Prostate gland (tissue), 2 donors: Measurements from ENCODE around the gene PLS3. TPM values are rescaled to one million over a fixed set of nuclear protein-coding genes. Genes with fewer than 3 reads are reported as not detected.

ENCODE experiments used
- DNase-seq: peaks from one replicate; pipeline ENCODE4 v3.0.0-alpha.2; 2019; ENCODE audit warnings: low spot score
- H3K27ac ChIP-seq, 2 donors: fragments of 200-600 bp; sonication (generic); 2 replicates each; pipeline ENCODE4 v1.5.1; 2017 to 2019
- H3K27me3 ChIP-seq: fragments of 200-600 bp; sonication (generic); replicated peaks from 2 replicates; pipeline ENCODE4 v1.5.1; 2019; ENCODE audit not compliant: insufficient read depth
- H3K36me3 ChIP-seq, 2 donors: fragments of 200-600 bp; sonication (generic); 1 replicate in 1 of 2; 2 replicates in 1 of 2; pipeline versions ENCODE4 v1.5.1 to v1.8.1; 2017 to 2019
- H3K4me1 ChIP-seq: fragments of 200-600 bp; sonication (generic); replicated peaks from 2 replicates; pipeline ENCODE4 v1.5.1; 2019
- H3K4me3 ChIP-seq, 2 donors: fragments of 200-600 bp; sonication (generic); 2 replicates each; pipeline ENCODE4 v1.5.1; 2017 to 2019
- H3K9me3 ChIP-seq: fragments of 200-600 bp; sonication (generic); 2 replicates; pipeline ENCODE4 v1.5.1; 2017
- CTCF ChIP-seq, 4 experiments: fragments of 200-600 bp in 2 of 4; fragments of 450-650 bp in 2 of 4; sonication (generic) in 2 of 4; IDR thresholded peaks; 1 replicate in 3 of 4; 2 replicates in 1 of 4; pipeline ENCODE4 v1.5.1; 2016 to 2019; ENCODE audit warnings: antibody characterized with exemption in 4 of 4, mild to moderate bottlenecking in 2 of 4, moderate library complexity in 2 of 4
- POLR2A ChIP-seq: fragments of 450-650 bp; IDR thresholded peaks from one replicate; pipeline ENCODE4 v1.6.1; 2016; ENCODE audit warnings: antibody characterized with exemption, mild to moderate bottlenecking
- POLR2AphosphoS5 ChIP-seq: sonication (generic); formaldehyde crosslinking; IDR thresholded peaks from one replicate; pipeline ENCODE4 v1.6.1; 2017; ENCODE audit warnings: antibody characterized with exemption
- WGBS: methylation state at CpG from one replicate; pipeline ENCODE4 v1.1.5; 2018; 5-methylcytosine and 5-hydroxymethylcytosine counted together
- intact Hi-C: fragments of 100-400 bp; cut with DNase I; formaldehyde crosslinking; loops from one replicate; pipeline ENCODE4 v1.14.2; 2022
- total RNA-seq, 2 donors: library from RNA; depleted of rRNA; stranded (reverse); fragments of >200 nt; gene quantifications; one replicate each; pipeline ENCODE4 v1.1.0, GENCODE V29; 2016

PLS3 gene
- total RNA-seq, 2 donors from 2014 or later, result 32.1 to 69.3 TPM

- Histone ChIP-seq H3K4me3 (no peak overlapping the region), H3K9me3 (no peaks in the 10 kb centered on the region), H3K27me3 (no peaks in the 10 kb centered on the region), H3K4me1 (no peaks in the 10 kb centered on the region), H3K27ac (no peak overlapping the region), H3K36me3 (no peaks in the 10 kb centered on the region)
- intact Hi-C loops, result loop anchor here (5.0 kb wide), 3 partner anchors 54 to 231 kb away; no protein-coding TSS in a partner anchor
- DNase-seq, result no peak
- TF ChIP-seq POLR2AphosphoS5, result no peak
- TF ChIP-seq CTCF (IDR thresholded peaks at IDR 0.05), result no peak
- TF ChIP-seq POLR2A, result no peak
- 39% methylated on average over 4 of the region's 4 CpGs for whole genome bisulfite sequencing
Measured at GRCh38 chrX:115563633-115564162, 2.7 kb downstream of the PLS3 start.

- H3K4me1 ChIP-seq, result no peaks in the 10 kb centered on the region
- no peak overlapping the region for H3K4me3 ChIP-seq
- no peak for DNase-seq
- no peaks in the 10 kb centered on the region for H3K9me3 ChIP-seq
- intact Hi-C loops, result loop anchor here (5.0 kb wide), 3 partner anchors 53 to 232 kb away; no protein-coding TSS in a partner anchor
- H3K27ac ChIP-seq, result no peak overlapping the region
- no peaks in the 10 kb centered on the region for H3K36me3 ChIP-seq
- no peaks in the 10 kb centered on the region for H3K27me3 ChIP-seq
- WGBS, result 34% methylated on average over 2 of the region's 2 CpGs
- TF ChIP-seq POLR2A (no peak), CTCF (IDR thresholded peaks at IDR 0.05) (no peak), POLR2AphosphoS5 (no peak)
Measured at GRCh38 chrX:115564243-115564642, 3.3 kb downstream of the PLS3 start.

GRCh38 chrX:115565888-115566287 lies 4.9 kb downstream of the PLS3 start:
- intact Hi-C loops, result no loop called here
- H3K4me1 ChIP-seq, result no peaks in the 10 kb centered on the region
- H3K27me3 ChIP-seq, result no peaks in the 10 kb centered on the region
- no peaks in the 10 kb centered on the region for H3K9me3 ChIP-seq
- no peaks in the 10 kb centered on the region for H3K36me3 ChIP-seq
- no peak overlapping the region for H3K27ac ChIP-seq
- WGBS, result 18% methylated on average over 2 of the region's 2 CpGs
- no peak for TF ChIP-seq POLR2AphosphoS5
- TF ChIP-seq POLR2A, result no peak
- no peak for TF ChIP-seq CTCF (IDR thresholded peaks at IDR 0.05)
- no peak overlapping the region for H3K4me3 ChIP-seq
- DNase-seq, result no peak

GRCh38 chrX:115571712-115572111 lies 10.7 kb downstream of the PLS3 start:
- Histone ChIP-seq H3K9me3 (no peaks in the 10 kb centered on the region), H3K4me1 (no peaks in the 10 kb centered on the region), H3K27me3 (no peaks in the 10 kb centered on the region), H3K4me3 (no peak overlapping the region), H3K27ac (no peak overlapping the region), H3K36me3 (no peaks in the 10 kb centered on the region)
- intact Hi-C loops, result no loop called here
- TF ChIP-seq POLR2AphosphoS5, result no peak
- TF ChIP-seq CTCF (IDR thresholded peaks at IDR 0.05), result no peak
- no peak for TF ChIP-seq POLR2A
- no peak for DNase-seq

GRCh38 chrX:115573185-115573584 lies 12.2 kb downstream of the PLS3 start:
- intact Hi-C loops, result no loop called here
- Histone ChIP-seq H3K27me3 (no peaks in the 10 kb centered on the region), H3K9me3 (no peaks in the 10 kb centered on the region), H3K36me3 (no peaks in the 10 kb centered on the region), H3K27ac (no peak overlapping the region), H3K4me1 (no peaks in the 10 kb centered on the region), H3K4me3 (no peak overlapping the region)
- DNase-seq, result no peak
- TF ChIP-seq CTCF (IDR thresholded peaks at IDR 0.05) (no peak), POLR2AphosphoS5 (no peak), POLR2A (no peak)
- WGBS, result 77% methylated on average over 2 of the region's 2 CpGs
